ACC112 (cell line): ENCODE measurements around the gene YBX1.
"Not testable (repeated sequence)": the region's sequence is repeated elsewhere in the genome, so short reads cannot be mapped to it uniquely, and the experiment has no call there.

Source experiments
- H2AFZ ChIP-seq: fragments of 200-600 bp; sonication (generic); one replicate; pipeline ENCODE4 v1.6.0; 2017; ENCODE audit warnings: antibody characterized with exemption, low read length; ENCODE audit not compliant: unreplicated experiment
- H3K27ac ChIP-seq: fragments of 200-600 bp; sonication (generic); 2 replicates; pipeline ENCODE4 v1.5.1; 2014; ENCODE audit warnings: low read depth, mild to moderate bottlenecking, antibody characterized with exemption, low read length, moderate library complexity
- H3K27me3 ChIP-seq: fragments of 200-600 bp; sonication (generic); 2 replicates; pipeline ENCODE4 v1.6.1; 2014; ENCODE audit warnings: mild to moderate bottlenecking, antibody characterized with exemption, low read length, moderate library complexity, mixed read lengths; ENCODE audit not compliant: insufficient read depth
- H3K36me3 ChIP-seq: fragments of 200-600 bp; sonication (generic); 2 replicates; pipeline ENCODE4 v1.6.1; 2016; ENCODE audit warnings: mild to moderate bottlenecking, antibody characterized with exemption, low read length, moderate library complexity, mixed read lengths; ENCODE audit not compliant: insufficient read depth
- H3K4me1 ChIP-seq: fragments of 200-600 bp; sonication (generic); one replicate; pipeline ENCODE4 v1.6.1; 2016; ENCODE audit warnings: low read length, mixed read lengths; ENCODE audit not compliant: insufficient read depth, unreplicated experiment, control insufficient read depth
- H3K4me3 ChIP-seq: fragments of 200-600 bp; sonication (generic); 2 replicates; pipeline ENCODE4 v1.5.1; 2014; ENCODE audit warnings: mild to moderate bottlenecking, low read depth, low read length
- H3K79me2 ChIP-seq: fragments of 200-600 bp; sonication (generic); one replicate; pipeline ENCODE4 v1.6.0; 2016; ENCODE audit warnings: low read length; ENCODE audit not compliant: control insufficient read depth, unreplicated experiment, insufficient read depth

The YBX1 gene

DNA sequence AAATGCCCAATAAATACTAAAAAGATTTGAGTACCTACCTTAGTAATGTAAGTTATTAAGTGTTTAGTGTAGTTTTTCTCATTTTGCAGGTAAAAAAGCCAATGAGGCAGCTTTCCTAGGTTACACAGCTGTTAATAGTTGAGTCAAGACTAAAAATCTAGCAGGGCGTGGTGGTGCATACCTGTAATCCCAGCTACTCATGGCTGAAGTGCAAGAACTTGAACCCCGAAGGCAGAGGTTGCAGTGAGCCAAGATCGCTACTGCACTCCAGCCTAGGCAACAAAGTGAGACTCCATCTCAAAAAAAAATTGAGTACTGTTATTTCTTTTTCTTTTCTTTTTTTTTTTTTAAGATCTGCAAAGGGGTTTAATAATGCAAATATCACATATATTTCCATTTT, 7.7 kb downstream of the YBX1 start:
- peaks cover 100% of the 10 kb centered on the region for H3K79me2 ChIP-seq
- H3K27ac ChIP-seq: no peak overlapping the region
- no peaks in the 10 kb centered on the region for H3K27me3 ChIP-seq
- no peak overlapping the region for H2AFZ ChIP-seq
- H3K4me1 ChIP-seq: peaks cover 50% of the 10 kb centered on the region
- H3K36me3 ChIP-seq: peaks cover 43% of the 10 kb centered on the region
- H3K4me3 ChIP-seq: no peak overlapping the region

DNA sequence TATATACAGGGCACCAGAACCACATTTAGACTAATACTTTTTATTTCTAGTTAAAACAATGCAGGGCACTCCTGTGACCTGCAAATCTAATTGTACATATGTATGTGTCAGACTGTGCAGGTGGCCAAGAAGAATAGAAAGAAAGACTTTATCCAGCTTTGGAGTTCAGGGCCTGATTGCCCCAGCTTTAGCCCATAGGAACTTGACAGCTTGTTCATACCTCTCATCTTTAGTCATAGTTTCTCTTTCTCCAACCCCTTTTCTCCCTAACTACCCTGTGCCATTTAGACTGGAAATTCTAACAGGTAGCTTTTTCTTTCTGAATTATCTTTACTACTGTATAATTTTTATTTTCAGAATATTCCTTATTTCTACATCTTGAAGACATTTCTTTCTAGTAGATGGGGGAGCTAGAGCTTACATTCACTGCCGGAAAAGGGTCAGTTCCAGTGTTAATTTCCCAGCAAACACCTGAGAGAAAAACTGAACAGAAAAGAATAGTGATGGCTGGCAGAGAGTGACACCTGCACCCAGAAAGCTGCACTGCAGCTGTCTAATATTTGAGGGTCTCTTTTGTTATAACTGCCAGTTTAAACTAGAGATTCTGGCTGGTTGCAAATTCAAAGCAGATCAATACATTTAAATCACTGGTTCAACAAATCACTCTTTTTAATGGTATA, 8.4 kb downstream of the YBX1 start:
- H3K27me3 ChIP-seq: no peaks in the 10 kb centered on the region
- no peak overlapping the region for H3K4me3 ChIP-seq
- H2AFZ ChIP-seq: no peak overlapping the region
- H3K79me2 ChIP-seq: peaks cover 100% of the 10 kb centered on the region
- no peak overlapping the region for H3K27ac ChIP-seq
- peaks cover 43% of the 10 kb centered on the region for H3K4me1 ChIP-seq
- H3K36me3 ChIP-seq: peaks cover 44% of the 10 kb centered on the region

DNA sequence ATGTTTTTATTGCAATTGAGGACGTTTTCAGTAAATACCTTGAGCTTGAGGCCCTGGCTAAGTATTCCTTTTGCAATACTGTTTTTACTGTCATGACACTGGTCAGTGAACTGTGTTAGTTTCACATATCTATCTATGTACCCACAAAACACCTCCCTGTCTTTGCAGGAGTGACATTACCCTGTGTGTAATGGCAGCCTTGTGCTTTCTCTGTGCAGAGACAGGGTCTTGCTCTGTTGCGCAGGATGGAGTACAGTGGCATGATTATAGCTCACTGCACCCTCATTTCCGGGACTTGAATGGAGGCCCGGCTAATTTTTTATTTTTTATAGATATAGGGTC, 8.9 kb downstream of the YBX1 start:
- Histone ChIP-seq H3K27me3 (no peaks in the 10 kb centered on the region), H3K79me2 (peaks cover 100% of the 10 kb centered on the region), H2AFZ (no peak overlapping the region), H3K4me3 (no peak overlapping the region), H3K4me1 (peaks cover 38% of the 10 kb centered on the region), H3K27ac (no peak overlapping the region), H3K36me3 (peaks cover 48% of the 10 kb centered on the region)

DNA sequence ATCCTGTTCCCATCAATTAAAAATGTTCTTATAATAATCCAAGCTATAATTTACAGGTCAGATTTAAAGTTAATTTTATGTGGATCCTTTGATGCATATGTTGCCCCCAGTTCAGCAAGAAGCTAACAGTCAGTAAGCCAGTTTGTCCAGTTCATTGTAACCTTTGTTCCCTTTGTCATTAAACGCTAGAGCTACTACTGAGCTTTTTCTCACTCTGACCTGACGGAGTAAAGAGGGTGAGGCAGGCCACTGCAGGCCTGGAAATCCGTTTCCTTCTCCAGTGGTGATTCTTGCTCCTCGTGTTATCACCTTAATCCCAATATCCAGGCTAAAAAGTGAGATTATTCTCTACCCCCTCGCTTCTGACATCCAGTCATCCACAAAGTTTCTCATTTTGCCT, 10.2 kb downstream of the YBX1 start:
- no peaks in the 10 kb centered on the region for H3K27me3 ChIP-seq
- H3K27ac ChIP-seq: no peak overlapping the region
- no peak overlapping the region for H2AFZ ChIP-seq
- H3K36me3 ChIP-seq: peaks cover 50% of the 10 kb centered on the region
- peaks cover 29% of the 10 kb centered on the region for H3K4me1 ChIP-seq
- H3K4me3 ChIP-seq: no peak overlapping the region
- H3K79me2 ChIP-seq: peaks cover 98% of the 10 kb centered on the region

DNA sequence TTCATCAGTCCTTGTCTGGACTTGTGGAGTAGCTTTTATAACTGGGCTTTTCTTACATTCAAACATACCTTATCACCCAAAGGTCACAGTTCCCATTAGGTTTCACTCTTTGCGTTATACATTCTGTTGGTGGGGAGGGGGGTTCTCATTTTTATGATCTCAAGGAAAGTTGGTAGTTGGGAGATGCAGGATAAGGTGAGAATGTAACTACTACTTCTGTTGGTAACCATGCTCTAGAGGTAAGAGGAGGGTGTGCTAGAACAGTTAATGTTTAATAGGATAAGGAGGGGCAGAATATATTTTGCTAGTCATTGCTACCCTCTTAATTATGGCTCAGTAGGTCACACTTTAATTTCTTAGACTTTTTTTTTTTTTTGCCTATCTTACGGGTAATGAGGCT, 10.7 kb downstream of the YBX1 start:
- H3K79me2 ChIP-seq: peaks cover 95% of the 10 kb centered on the region
- H3K27me3 ChIP-seq: no peaks in the 10 kb centered on the region
- H3K4me1 ChIP-seq: peaks cover 25% of the 10 kb centered on the region
- H3K4me3 ChIP-seq: no peak overlapping the region
- H2AFZ ChIP-seq: no peak overlapping the region
- peaks cover 50% of the 10 kb centered on the region for H3K36me3 ChIP-seq
- H3K27ac ChIP-seq: no peak overlapping the region

DNA sequence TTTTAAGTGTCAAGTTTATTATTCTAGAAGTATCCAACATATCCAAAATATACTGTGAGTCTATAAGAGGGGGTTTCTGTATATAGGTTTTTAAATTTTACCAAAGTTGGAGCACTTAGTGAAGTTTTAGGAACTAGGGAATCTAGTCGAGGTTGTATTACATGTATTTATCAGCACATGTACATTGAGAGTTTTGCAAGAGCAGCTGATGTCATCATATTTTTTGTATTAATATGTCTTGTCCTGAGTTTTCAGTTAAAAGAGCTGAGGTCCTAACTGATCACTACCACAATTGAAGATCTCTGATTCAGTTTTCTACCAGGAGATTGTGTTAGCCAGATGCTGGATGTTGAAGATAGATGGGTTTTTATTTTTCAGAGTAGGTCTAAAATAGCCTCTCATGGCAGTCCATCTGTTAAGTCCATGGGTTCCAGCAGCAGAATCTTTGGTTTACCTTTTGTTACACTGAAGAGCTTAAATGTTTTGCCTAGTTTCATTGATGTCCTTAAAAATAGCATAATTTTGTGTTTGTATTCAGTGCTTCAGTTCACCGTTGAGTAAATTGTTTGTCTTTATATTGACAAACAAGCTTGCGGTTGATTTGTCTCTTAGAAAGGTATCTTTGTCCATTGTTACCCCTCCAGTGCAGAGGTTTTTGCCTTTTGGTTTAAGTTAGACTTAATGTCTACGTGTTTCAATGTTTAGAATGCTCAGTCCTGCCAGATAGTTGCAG, 16.0 kb downstream of the YBX1 start:
- Histone ChIP-seq H3K79me2 (peaks cover 61% of the 10 kb centered on the region), H3K27ac (no peak overlapping the region), H3K36me3 (peaks cover 80% of the 10 kb centered on the region), H3K4me1 (no peaks in the 10 kb centered on the region), H2AFZ (no peak overlapping the region), H3K4me3 (no peak overlapping the region), H3K27me3 (no peaks in the 10 kb centered on the region)

DNA sequence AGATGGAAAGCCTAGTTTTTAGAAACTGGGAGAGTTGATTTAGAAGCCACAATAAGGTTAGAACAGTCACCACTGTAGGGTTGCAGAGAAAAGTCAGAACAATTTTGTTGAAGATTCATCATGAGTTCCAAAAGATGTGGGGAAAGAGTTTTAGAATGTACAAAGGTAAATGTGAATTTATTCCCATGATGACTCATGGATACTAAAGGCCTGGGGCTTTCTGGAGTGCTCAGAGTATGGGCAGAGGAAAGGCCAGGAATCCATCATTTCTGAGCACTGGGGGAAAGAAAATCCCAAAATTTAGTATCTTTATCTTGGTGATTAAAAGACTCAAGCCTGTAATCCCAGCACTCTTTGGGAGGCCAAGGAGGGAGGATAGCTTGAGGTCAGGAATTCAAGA, 17.8 kb downstream of the YBX1 start:
- no peaks in the 10 kb centered on the region for H3K27me3 ChIP-seq
- H2AFZ ChIP-seq: no peak overlapping the region
- H3K4me3 ChIP-seq: no peak overlapping the region
- H3K36me3 ChIP-seq: peaks cover 83% of the 10 kb centered on the region
- peaks cover 46% of the 10 kb centered on the region for H3K79me2 ChIP-seq
- no peak overlapping the region for H3K27ac ChIP-seq
- H3K4me1 ChIP-seq: no peaks in the 10 kb centered on the region

DNA sequence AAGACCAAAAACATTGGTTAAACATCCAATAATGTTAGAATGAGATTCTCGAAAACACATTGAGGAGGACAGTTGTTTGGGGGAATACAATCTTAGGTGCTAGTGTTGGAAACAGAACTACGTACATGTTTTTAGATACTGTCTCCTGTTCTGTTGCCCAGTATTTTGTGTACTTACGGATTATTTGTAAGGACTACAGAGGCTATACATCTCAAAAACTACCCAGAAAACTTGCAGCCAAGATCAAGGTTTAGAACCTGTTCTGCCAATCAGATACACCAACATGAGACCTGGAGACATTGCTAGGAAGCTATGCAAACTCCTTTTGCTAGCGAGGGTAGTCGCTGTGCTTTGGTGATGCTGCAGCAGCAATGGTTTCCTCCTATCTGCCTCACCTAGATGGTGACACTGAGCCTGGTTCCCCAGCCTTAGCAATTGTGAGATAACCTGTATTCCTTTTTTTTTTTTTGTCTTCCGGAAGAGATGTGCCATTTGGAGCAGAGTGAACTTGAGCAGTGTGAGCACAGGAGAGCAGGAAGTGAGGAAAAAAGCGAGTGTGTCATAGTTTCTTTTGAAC, 21.8 kb downstream of the YBX1 start:
- no peak overlapping the region for H2AFZ ChIP-seq
- H3K27me3 ChIP-seq: no peaks in the 10 kb centered on the region
- peaks cover 68% of the 10 kb centered on the region for H3K36me3 ChIP-seq
- H3K4me3 ChIP-seq: no peak overlapping the region
- H3K27ac ChIP-seq: no peak overlapping the region
- H3K79me2 ChIP-seq: peaks cover 17% of the 10 kb centered on the region
- H3K4me1 ChIP-seq: no peaks in the 10 kb centered on the region

DNA sequence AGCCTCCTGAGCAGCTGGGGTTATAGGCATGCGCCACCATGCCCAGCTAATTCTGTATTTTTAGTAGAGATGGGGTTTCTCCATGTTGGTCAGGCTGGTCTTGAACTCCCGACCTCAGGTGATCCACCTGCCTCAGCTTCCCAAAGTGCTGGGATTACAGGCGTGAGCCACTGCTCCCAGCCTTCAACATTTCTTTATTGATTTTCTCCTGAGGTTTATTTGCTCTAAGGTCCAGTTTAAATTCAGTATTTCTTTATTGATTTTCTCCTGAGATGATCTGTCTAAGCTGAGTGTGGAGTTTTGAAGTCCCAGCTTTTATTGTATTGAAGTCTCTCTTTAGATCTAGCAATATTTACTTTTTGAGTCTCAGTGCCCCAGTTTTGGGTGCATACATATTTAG, 30.6 kb downstream of the YBX1 start:
- not testable (repeated sequence) for H3K27me3 ChIP-seq, H3K4me1 ChIP-seq, H3K27ac ChIP-seq, H3K4me3 ChIP-seq, H2AFZ ChIP-seq
- Histone ChIP-seq H3K36me3 (peaks cover 42% of the 10 kb centered on the region), H3K79me2 (peaks cover 24% of the 10 kb centered on the region)

DNA sequence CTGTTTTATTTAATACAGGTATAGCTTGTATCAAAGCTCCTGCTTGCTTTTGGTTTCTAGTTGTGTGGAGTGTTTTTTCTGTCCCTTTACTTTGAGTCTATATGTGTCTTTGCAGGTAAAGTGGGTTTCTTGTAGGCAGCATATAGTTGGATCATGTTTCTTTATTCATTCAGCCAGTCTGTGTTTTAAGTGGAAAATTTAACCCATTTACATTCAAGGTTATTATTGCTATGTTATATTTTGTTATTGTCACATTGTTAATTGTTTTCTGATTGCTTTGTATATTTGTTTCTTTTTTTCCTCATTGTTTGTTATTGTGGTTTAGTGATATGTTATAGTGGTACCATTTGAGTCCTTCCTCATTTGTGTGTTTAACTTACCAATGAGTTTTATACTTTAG, 31.1 kb downstream of the YBX1 start:
- no peak overlapping the region for H3K4me3 ChIP-seq
- H3K36me3 ChIP-seq: peaks cover 42% of the 10 kb centered on the region
- no peaks in the 10 kb centered on the region for H3K27me3 ChIP-seq
- no peaks in the 10 kb centered on the region for H3K4me1 ChIP-seq
- H3K79me2 ChIP-seq: peaks cover 22% of the 10 kb centered on the region
- no peak overlapping the region for H2AFZ ChIP-seq
- no peak overlapping the region for H3K27ac ChIP-seq

DNA sequence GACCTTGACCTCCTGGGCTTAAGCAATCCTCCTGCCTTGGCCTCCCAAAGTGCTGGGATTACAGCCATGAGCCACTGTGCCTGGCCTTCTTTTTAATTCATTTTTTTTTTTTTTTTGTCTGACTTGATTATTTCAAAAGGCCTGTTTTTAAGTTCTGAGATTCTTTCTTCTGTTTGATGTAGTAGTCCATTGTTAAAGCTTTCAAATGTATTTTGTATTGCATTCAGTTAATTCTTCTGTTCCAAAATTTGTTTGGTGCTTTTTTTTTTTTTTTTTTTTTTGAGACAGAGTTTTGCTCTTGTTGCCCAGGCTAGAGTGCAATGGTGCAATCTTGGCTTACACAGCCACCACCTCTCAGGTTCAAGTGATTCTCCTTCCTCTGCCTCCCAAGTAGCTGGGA, 32.2 kb downstream of the YBX1 start:
- Histone ChIP-seq H3K79me2 (peaks cover 21% of the 10 kb centered on the region), H3K36me3 (peaks cover 42% of the 10 kb centered on the region)
- H3K4me1 ChIP-seq, H3K27ac ChIP-seq, H2AFZ ChIP-seq, H3K4me3 ChIP-seq, H3K27me3 ChIP-seq: not testable (repeated sequence)
